ENCODE results near the gene DNAJB1. TPM values are rescaled to one million over a fixed set of nuclear protein-coding genes. Genes with fewer than 3 reads are reported as not detected.
"Not testable (repeated sequence)": the region's sequence is repeated elsewhere in the genome, so short reads cannot be mapped to it uniquely, and the experiment has no call there.

DNAJB1 gene
- total RNA-seq, 1 donor from 2014 or later, result 61.9 TPM

DNA sequence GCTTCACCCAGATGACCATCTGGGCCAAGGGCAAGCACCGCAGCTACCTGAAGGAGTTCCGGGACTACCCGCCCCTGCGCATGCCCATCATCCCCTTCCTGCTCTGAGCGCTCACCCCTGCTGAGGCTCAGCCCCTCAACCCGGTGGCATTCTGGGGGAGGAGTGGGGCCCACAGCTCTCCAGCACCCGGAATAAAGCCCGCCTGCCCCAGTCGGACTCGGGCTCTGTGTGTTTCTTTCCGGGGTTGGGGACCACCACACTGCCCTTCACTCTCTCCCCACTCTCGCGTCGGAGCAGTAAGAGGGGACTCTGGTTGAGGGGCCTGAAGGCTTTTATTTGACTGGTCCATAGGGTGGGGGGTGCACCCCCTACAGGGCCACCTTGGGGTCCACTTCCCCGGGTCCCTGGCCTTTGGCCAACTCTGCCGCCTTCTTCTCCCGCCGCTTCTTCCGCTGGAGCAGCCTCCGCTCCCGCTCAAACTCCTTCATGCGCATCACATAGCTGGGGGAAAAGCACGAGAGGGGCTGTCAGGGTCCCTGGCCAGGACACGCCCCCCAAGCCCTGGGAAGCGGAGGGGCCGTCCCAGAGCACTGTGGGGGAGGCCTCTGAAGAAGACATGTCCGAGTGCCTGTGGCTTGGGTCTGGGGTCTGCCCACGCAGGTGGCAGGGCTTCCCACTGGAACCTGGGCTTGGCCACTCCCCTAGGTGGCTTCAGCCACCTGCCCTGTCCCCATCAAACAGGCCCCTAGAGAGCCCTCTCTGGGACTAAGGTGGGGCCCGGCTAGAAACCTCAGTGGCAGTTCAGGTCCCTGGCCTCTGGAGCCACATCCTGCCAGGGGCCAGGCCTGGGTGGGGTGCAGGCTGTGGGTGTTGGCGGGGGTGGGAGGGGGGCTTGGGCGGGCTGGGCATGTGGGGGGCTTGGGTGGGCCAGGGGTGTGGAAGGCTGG, 47.8 kb upstream of the DNAJB1 start:
- H4K20me1 ChIP-seq (ENCODE audit: low read depth), result peaks cover 37% of the 10 kb centered on the region
- H3K4me3 ChIP-seq, result no peak overlapping the region
- no peaks in the 10 kb centered on the region for H3K9me3 Mint-ChIP-seq
- H3K27me3 Mint-ChIP-seq (ENCODE audit: insufficient read depth, low read depth), result peaks cover 9% of the 10 kb centered on the region
- H3K79me2 ChIP-seq (ENCODE audit: low read depth), result peaks cover 42% of the 10 kb centered on the region
- peaks cover 16% of the 10 kb centered on the region for H3K4me1 Mint-ChIP-seq
- H3K36me3 Mint-ChIP-seq, result peaks cover 2% of the 10 kb centered on the region
- no peak for DNase-seq (ENCODE audit: low spot score)
- peaks cover 9% of the 10 kb centered on the region for H3F3A ChIP-seq (ENCODE audit: low read depth)
- no peak overlapping the region for H3K27ac ChIP-seq
- H3K9me3 ChIP-seq (ENCODE audit: low read depth), result no peaks in the 10 kb centered on the region
- no peak overlapping the region for H3K4me3 Mint-ChIP-seq
- H3K4me1 ChIP-seq, result peaks cover 24% of the 10 kb centered on the region
- H3K27me3 ChIP-seq, result no peaks in the 10 kb centered on the region
- H3K27ac Mint-ChIP-seq, result no peak overlapping the region
- H2AFZ ChIP-seq (replicated peaks), result no peak overlapping the region
- TF ChIP-seq, protein P1, sequence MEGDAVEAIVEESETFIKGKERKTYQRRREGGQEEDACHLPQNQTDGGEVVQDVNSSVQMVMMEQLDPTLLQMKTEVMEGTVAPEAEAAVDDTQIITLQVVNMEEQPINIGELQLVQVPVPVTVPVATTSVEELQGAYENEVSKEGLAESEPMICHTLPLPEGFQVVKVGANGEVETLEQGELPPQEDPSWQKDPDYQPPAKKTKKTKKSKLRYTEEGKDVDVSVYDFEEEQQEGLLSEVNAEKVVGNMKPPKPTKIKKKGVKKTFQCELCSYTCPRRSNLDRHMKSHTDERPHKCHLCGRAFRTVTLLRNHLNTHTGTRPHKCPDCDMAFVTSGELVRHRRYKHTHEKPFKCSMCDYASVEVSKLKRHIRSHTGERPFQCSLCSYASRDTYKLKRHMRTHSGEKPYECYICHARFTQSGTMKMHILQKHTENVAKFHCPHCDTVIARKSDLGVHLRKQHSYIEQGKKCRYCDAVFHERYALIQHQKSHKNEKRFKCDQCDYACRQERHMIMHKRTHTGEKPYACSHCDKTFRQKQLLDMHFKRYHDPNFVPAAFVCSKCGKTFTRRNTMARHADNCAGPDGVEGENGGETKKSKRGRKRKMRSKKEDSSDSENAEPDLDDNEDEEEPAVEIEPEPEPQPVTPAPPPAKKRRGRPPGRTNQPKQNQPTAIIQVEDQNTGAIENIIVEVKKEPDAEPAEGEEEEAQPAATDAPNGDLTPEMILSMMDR (IDR thresholded peaks at IDR 0.05), result no peak
- TF ChIP-seq EZH2 (IDR thresholded peaks at IDR 0.05), result no peak
- no peak for TF ChIP-seq EZH2phosphoT487 (IDR thresholded peaks at IDR 0.05)
- no peak overlapping the region for H3K9ac ChIP-seq
- H3K36me3 ChIP-seq, result no peaks in the 10 kb centered on the region
- H3K4me2 ChIP-seq, result no peak overlapping the region

DNA sequence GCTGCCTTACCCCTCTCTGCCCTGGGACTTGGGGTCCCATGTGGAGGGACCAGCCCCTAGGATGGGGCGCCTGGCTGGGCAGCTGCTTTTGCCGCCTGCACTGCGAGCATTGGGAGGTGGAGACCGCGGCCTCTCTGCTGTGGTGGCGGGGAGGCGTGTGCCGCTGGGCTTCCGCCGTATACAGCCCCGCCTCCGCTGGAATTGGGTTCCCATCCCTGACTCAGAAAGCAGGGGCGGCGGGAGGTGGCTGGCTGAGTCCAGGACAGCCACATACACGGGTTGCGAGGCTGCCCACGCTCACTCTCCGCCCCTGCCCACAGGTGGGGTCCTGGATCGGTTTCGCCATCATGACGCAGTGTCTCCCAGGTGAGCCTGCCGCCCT, 47.1 kb upstream of the DNAJB1 start:
- Histone ChIP-seq H3K9ac (no peak overlapping the region), H2AFZ (replicated peaks) (no peak overlapping the region), H3K27me3 (no peaks in the 10 kb centered on the region), H3K4me3 (no peak overlapping the region), H3K4me2 (no peak overlapping the region), H3K36me3 (no peaks in the 10 kb centered on the region), H4K20me1 (ENCODE audit: low read depth) (peaks cover 40% of the 10 kb centered on the region), H3K27ac (no peak overlapping the region), H3K4me1 (peaks cover 28% of the 10 kb centered on the region), H3F3A (ENCODE audit: low read depth) (peaks cover 9% of the 10 kb centered on the region), H3K79me2 (ENCODE audit: low read depth) (peaks cover 42% of the 10 kb centered on the region), H3K9me3 (ENCODE audit: low read depth) (no peaks in the 10 kb centered on the region)
- H3K27ac Mint-ChIP-seq, result no peak overlapping the region
- TF ChIP-seq EZH2 (IDR thresholded peaks at IDR 0.05) (no peak), EZH2phosphoT487 (IDR thresholded peaks at IDR 0.05) (no peak)
- TF ChIP-seq, protein P1 (IDR thresholded peaks at IDR 0.05), result no peak
- H3K36me3 Mint-ChIP-seq, result peaks cover 2% of the 10 kb centered on the region
- DNase-seq (ENCODE audit: low spot score), result no peak
- H3K4me3 Mint-ChIP-seq, result no peak overlapping the region
- peaks cover 14% of the 10 kb centered on the region for H3K4me1 Mint-ChIP-seq
- H3K27me3 Mint-ChIP-seq (ENCODE audit: insufficient read depth, low read depth), result peaks cover 9% of the 10 kb centered on the region
- no peaks in the 10 kb centered on the region for H3K9me3 Mint-ChIP-seq

DNA sequence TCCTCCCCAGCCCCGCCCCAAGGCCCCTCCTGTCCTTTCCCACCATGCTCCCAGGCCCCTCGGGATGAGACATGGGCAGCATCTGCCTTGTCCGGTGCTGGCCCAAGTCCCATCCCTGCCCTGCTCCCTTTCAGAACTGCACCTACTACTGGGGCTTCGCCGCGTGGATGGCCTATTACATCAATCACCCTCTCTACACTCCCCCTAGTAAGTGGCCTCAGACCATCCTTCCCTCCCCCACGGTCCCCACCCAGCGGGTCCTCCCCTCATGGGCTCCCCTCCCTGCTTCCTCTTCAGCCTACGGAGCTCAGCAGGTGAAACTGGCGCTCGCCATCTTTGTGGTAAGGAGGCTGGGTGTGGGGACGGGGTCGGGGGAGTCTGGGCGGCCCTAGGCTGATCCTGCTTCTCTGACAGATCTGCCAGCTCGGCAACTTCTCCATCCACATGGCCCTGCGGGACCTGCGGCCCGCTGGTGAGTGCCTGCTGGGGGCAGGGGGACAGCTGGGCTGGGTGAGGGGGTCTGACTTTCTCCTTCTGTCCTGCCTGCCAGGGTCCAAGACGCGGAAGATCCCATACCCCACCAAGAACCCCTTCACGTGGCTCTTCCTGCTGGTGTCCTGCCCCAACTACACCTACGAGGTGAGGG, 46.6 kb upstream of the DNAJB1 start:
- Histone ChIP-seq H3K4me1 (peaks cover 32% of the 10 kb centered on the region), H4K20me1 (ENCODE audit: low read depth) (peaks cover 44% of the 10 kb centered on the region), H3K79me2 (ENCODE audit: low read depth) (peaks cover 42% of the 10 kb centered on the region)
- H3K9ac ChIP-seq; H3K36me3 Mint-ChIP-seq; H2AFZ ChIP-seq (replicated peaks); H3K4me2 ChIP-seq; H3K9me3 ChIP-seq (ENCODE audit: low read depth); H3K27ac ChIP-seq; H3K27me3 ChIP-seq; H3F3A ChIP-seq (ENCODE audit: low read depth); H3K27me3 Mint-ChIP-seq (ENCODE audit: insufficient read depth, low read depth); H3K4me3 ChIP-seq; H3K36me3 ChIP-seq; DNase-seq (ENCODE audit: low spot score); H3K4me3 Mint-ChIP-seq; H3K27ac Mint-ChIP-seq; H3K9me3 Mint-ChIP-seq: not testable (repeated sequence)
- peaks cover 16% of the 10 kb centered on the region for H3K4me1 Mint-ChIP-seq

Measured in neural progenitor cell (in vitro differentiated cells).